Measurements from ENCODE around the gene OR2W3. TPM values are rescaled to one million over a fixed set of nuclear protein-coding genes. Genes with fewer than 3 reads are reported as not detected.

Gene OR2W3
- polyA plus RNA-seq, 1 donor from 2014 or later = not detected

- no peak overlapping the region for H3K4me2 ChIP-seq (ENCODE audit: low read length)
- no peaks in the 10 kb centered on the region for H3K79me2 ChIP-seq (replicated peaks; ENCODE audit: insufficient read depth, low read length)
- H3K9me3 ChIP-seq (ENCODE audit: low read length) = peaks cover 1% of the 10 kb centered on the region
Measured at GRCh38 chr1:247913786-247914185, 18.4 kb downstream of the OR2W3 start.

GRCh38 chr1:247914941-247915662 lies 19.7 kb downstream of the OR2W3 start:
- H3K9me3 ChIP-seq (ENCODE audit: low read length) = no peaks in the 10 kb centered on the region
- no peaks in the 10 kb centered on the region for H4K20me1 ChIP-seq (ENCODE audit: insufficient read depth)
- H3F3A ChIP-seq (ENCODE audit: insufficient read depth, low read length, poor library complexity, severe bottlenecking) = no peaks in the 10 kb centered on the region
- no peaks in the 10 kb centered on the region for H3K79me2 ChIP-seq (replicated peaks; ENCODE audit: insufficient read depth, low read length)
- no peaks in the 10 kb centered on the region for H3K27me3 ChIP-seq (ENCODE audit: insufficient read depth, low read depth, low read length)
- no peaks in the 10 kb centered on the region for H3K9me2 ChIP-seq (ENCODE audit: insufficient read depth, low read length)
- no peak overlapping the region for H3K4me2 ChIP-seq (ENCODE audit: low read length)
- H3K9ac ChIP-seq (ENCODE audit: low read length) = no peak overlapping the region
- no peak overlapping the region for H3K27ac ChIP-seq (ENCODE audit: low read length)
- no peak overlapping the region for H3K4me3 ChIP-seq (ENCODE audit: low read length)
- H3K36me3 ChIP-seq (ENCODE audit: insufficient read depth, low read length) = no peaks in the 10 kb centered on the region
- no peak overlapping the region for H2AFZ ChIP-seq (ENCODE audit: low read depth, low read length)
- TF ChIP-seq RAD21 (conservative IDR thresholded peaks at IDR 0.05) = no peak
- TF ChIP-seq TAF1 (IDR thresholded peaks at IDR 0.05; ENCODE audit: low read depth) = no peak
- no peak for TF ChIP-seq MXI1 (conservative IDR thresholded peaks at IDR 0.05; ENCODE audit: poor library complexity, severe bottlenecking)
- no peak for TF ChIP-seq REST (IDR thresholded peaks at IDR 0.05; ENCODE audit: borderline replicate concordance)
- TF ChIP-seq EP300 (conservative IDR thresholded peaks at IDR 0.05; ENCODE audit: poor library complexity, severe bottlenecking) = no peak
- TF ChIP-seq POLR2AphosphoS5 (IDR thresholded peaks at IDR 0.05) = no peak
- no peak for TF ChIP-seq EZH2 (IDR thresholded peaks at IDR 0.05; ENCODE audit: borderline replicate concordance, insufficient read depth, low read length, poor library complexity, severe bottlenecking)

More at GRCh38 chr1:247913786-247914185, 18.4 kb downstream of the OR2W3 start:
- TF ChIP-seq SMC3 (conservative IDR thresholded peaks at IDR 0.05; ENCODE audit: poor library complexity) = no peak
- no peak for TF ChIP-seq EP300 (conservative IDR thresholded peaks at IDR 0.05; ENCODE audit: poor library complexity, severe bottlenecking)
- no peak for TF ChIP-seq CTCF (IDR thresholded peaks at IDR 0.05; ENCODE audit: poor library complexity, severe bottlenecking)
- TF ChIP-seq REST (IDR thresholded peaks at IDR 0.05; ENCODE audit: borderline replicate concordance) = no peak
- TF ChIP-seq RAD21 (conservative IDR thresholded peaks at IDR 0.05) = no peak
- TF ChIP-seq EZH2 (IDR thresholded peaks at IDR 0.05; ENCODE audit: borderline replicate concordance, insufficient read depth, low read length, poor library complexity, severe bottlenecking) = no peak
- TF ChIP-seq TAF1 (IDR thresholded peaks at IDR 0.05; ENCODE audit: low read depth) = no peak
- TF ChIP-seq MXI1 (conservative IDR thresholded peaks at IDR 0.05; ENCODE audit: poor library complexity, severe bottlenecking) = no peak
- no peak for TF ChIP-seq POLR2AphosphoS5 (IDR thresholded peaks at IDR 0.05)
- Histone ChIP-seq H3K27ac (ENCODE audit: low read length) (no peak overlapping the region), H3K27me3 (ENCODE audit: insufficient read depth, low read depth, low read length) (no peaks in the 10 kb centered on the region), H3K36me3 (ENCODE audit: insufficient read depth, low read length) (no peaks in the 10 kb centered on the region), H3K9me2 (ENCODE audit: insufficient read depth, low read length) (no peaks in the 10 kb centered on the region), H3K9ac (ENCODE audit: low read length) (no peak overlapping the region), H3K4me3 (ENCODE audit: low read length) (no peak overlapping the region), H4K20me1 (ENCODE audit: insufficient read depth) (no peaks in the 10 kb centered on the region), H2AFZ (ENCODE audit: low read depth, low read length) (no peak overlapping the region), H3F3A (ENCODE audit: insufficient read depth, low read length, poor library complexity, severe bottlenecking) (no peaks in the 10 kb centered on the region)
